Activated naive CD4-positive, alpha-beta T cell treated with anti-CD3 and anti-CD28 coated beads, Interleukin-2, amount 50 U/mL, for 72 hours (primary cell): ENCODE results near the gene TNNT2. TPM values are rescaled to one million over a fixed set of nuclear protein-coding genes. Genes with fewer than 3 reads are reported as not detected.

ENCODE experiments used
- ATAC-seq, 2 donors: fragments of 150-1000 bp; cut with Tn5 transposase; 2 replicates each; pipeline ENCODE4 v1.10.0; 2021; ENCODE audit warnings: mild to moderate bottlenecking in 2 of 2, moderate library complexity in 2 of 2
- DNase-seq, 2 donors: peaks; one replicate each; pipeline ENCODE4 v3.0.0; 2021 to 2022; ENCODE audit warnings: low spot score in 2 of 2
- H3K27ac Mint-ChIP-seq, 2 donors: one replicate each; pipeline ENCODE4 v1.8.0; 2022; ENCODE audit warnings: mild to moderate bottlenecking in 2 of 2, mixed read lengths in 2 of 2
- H3K36me3 Mint-ChIP-seq, 2 donors: one replicate each; pipeline ENCODE4 v1.8.0; 2022; ENCODE audit warnings: mixed read lengths in 2 of 2
- H3K9me3 Mint-ChIP-seq, 2 donors: one replicate each; pipeline ENCODE4 v1.8.0; 2022; ENCODE audit warnings: mixed read lengths in 2 of 2
- total RNA-seq, 2 donors: library from RNA; stranded (reverse); gene quantifications; one replicate each; pipeline ENCODE4 v1.2.3, GENCODE V29; 2022

Gene TNNT2
- total RNA-seq, 2 donors from 2014 or later = not detected

DNA sequence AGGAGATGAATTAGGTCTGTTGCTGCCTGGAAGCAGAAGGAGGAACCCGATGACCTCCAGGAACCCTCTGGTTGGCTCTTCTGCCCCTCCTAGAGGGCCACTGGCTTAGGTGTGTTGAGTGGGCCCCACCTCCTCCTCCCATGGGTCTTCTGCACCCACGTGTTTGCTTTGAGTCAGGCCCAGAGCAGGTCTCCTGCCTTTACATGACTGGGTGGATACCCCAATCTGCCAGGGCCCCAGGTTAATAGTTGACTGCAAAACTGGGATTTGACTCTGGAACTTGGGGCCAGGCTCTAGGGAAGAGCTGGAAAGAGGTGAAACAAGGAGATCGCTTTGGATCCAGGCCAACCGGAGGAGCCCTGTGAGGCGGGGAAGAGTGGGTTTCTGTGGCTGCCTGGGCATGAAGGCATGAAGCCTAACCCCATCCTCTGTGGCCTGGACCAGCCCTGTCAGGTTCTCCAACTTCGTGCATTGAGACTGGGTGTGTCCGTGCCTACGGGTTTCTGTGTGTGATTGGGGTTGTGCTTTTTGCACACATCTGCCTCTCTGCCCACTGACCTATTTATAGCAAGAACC is 29.4 kb upstream of the TNNT2 start:
- Mint-ChIP-seq H3K27ac (peak overlapping the region in 1 of 2 donors; percentile 7), H3K36me3 (no peaks in the 10 kb centered on the region), H3K9me3 (no peaks in the 10 kb centered on the region)
- ATAC-seq (no peak), DNase-seq (no peak)

GRCh38 chr1:201405484-201405831 is 28.0 kb upstream of the TNNT2 start:
- Mint-ChIP-seq H3K27ac (no peak overlapping the region), H3K36me3 (no peaks in the 10 kb centered on the region), H3K9me3 (no peaks in the 10 kb centered on the region)
- no peak for DNase-seq
- ATAC-seq = no peak

GRCh38 chr1:201404722-201405483 is 27.4 kb upstream of the TNNT2 start:
- no peaks in the 10 kb centered on the region for H3K36me3 Mint-ChIP-seq
- H3K9me3 Mint-ChIP-seq = no peaks in the 10 kb centered on the region
- H3K27ac Mint-ChIP-seq = no peak overlapping the region
- ATAC-seq = no peak
- DNase-seq = no peak

DNA sequence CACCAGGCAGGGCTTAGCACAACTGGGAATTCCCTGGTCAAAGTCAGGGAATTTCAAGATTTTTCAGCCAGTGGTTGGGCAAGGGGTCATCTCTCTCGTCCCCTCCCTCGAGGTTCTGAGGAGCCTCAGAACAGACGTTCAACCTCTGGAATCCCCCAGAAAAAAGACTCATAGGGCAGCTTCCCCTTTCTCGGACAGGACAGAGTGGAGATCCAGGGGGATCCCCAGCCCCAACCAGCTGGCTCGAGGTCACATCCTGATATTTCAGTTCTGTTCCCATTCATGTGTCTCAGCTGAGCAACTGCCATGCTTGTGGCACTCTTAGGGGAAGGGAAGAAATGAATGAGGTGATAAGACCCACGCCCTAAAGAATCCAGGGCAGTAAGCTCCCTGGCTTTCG is 26.6 kb upstream of the TNNT2 start:
- ATAC-seq (no peak), DNase-seq (no peak)
- Mint-ChIP-seq H3K36me3 (no peaks in the 10 kb centered on the region), H3K9me3 (no peaks in the 10 kb centered on the region), H3K27ac (no peak overlapping the region)

GRCh38 chr1:201403359-201403758 is 25.9 kb upstream of the TNNT2 start:
- Mint-ChIP-seq H3K9me3 (no peaks in the 10 kb centered on the region), H3K36me3 (no peaks in the 10 kb centered on the region), H3K27ac (no peak overlapping the region)
- no peak for DNase-seq
- no peak for ATAC-seq

- Mint-ChIP-seq H3K9me3 (no peaks in the 10 kb centered on the region), H3K36me3 (no peaks in the 10 kb centered on the region), H3K27ac (no peak overlapping the region)
- ATAC-seq = no peak
- DNase-seq = no peak
These were observed 24.2 kb upstream of the TNNT2 start for GRCh38 chr1:201401700-201402099.

DNA sequence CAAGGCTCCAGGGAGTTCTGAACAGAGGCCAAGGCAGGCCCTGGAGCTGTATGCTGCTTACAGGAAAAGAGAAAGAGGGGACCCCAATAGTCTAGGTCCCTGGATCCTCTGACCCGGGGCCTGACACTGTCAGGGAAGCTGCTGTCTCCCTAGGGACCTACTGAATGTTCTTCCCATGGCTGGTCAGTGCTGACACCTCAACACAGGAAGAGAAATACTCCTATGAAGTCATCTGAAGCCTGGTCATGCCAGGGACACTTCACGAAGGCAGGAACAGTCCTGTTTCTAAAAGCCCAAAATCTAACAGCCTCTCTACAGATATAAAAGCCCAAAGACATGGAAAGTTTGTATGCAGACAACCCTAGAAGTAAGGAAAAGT is 23.4 kb upstream of the TNNT2 start:
- no peaks in the 10 kb centered on the region for H3K36me3 Mint-ChIP-seq
- DNase-seq (no peak), ATAC-seq (no peak)
- no peak overlapping the region for H3K27ac Mint-ChIP-seq
- H3K9me3 Mint-ChIP-seq = no peaks in the 10 kb centered on the region

DNA sequence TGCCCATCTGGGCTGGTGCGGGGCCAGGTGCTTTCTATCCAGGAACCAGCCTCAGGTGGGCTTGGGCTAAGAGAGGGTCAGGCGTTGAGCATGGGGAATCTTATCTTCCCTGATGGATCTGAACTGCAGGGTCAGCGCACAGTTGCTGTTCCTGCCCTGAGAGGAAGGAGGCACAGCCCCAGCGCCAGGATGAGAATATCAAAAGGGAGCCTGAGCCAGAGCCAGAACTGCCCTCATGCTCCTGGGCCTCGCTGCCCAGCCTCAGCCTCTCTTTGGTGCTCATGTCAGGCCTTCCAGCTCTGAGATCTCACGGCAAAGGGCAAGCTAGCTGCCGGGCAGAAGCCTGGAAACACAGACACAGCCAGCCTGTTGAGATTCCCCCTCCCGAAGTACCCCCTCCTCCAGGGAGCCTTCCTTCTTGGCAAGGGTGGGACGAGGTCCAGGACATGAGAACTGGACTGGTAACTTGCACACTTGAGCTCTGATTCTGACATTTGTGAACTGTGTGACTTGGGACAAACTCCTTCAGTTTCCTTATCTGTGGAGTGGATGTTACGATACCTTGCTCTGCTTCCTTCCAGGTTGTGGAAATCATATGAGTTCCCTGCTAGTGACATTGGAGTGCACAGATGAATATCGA is 22.9 kb upstream of the TNNT2 start:
- H3K27ac Mint-ChIP-seq = no peak overlapping the region

GRCh38 chr1:201399352-201400126 is 22.1 kb upstream of the TNNT2 start:
- Mint-ChIP-seq H3K9me3 (no peaks in the 10 kb centered on the region), H3K36me3 (no peaks in the 10 kb centered on the region)
- ATAC-seq = no peak

More for the DNA sequence above, 22.9 kb upstream of the TNNT2 start:
- DNase-seq = no peak
- no peak for ATAC-seq
- Mint-ChIP-seq H3K9me3 (no peaks in the 10 kb centered on the region), H3K36me3 (no peaks in the 10 kb centered on the region)

GRCh38 chr1:201399018-201399351 is 21.5 kb upstream of the TNNT2 start, which contains the start of gene LAD1:
LAD1 (minus strand) TSS chr1:201399324; CDS start chr1:201399306, 18 bp downstream.
- H3K36me3 Mint-ChIP-seq = no peaks in the 10 kb centered on the region
- DNase-seq (no peak), ATAC-seq (no peak)
- no peaks in the 10 kb centered on the region for H3K9me3 Mint-ChIP-seq
- no peak within 1 kb of the TSS for H3K27ac Mint-ChIP-seq

More at GRCh38 chr1:201399352-201400126, 22.1 kb upstream of the TNNT2 start:
- no peak for DNase-seq
- no peak overlapping the region for H3K27ac Mint-ChIP-seq

DNA sequence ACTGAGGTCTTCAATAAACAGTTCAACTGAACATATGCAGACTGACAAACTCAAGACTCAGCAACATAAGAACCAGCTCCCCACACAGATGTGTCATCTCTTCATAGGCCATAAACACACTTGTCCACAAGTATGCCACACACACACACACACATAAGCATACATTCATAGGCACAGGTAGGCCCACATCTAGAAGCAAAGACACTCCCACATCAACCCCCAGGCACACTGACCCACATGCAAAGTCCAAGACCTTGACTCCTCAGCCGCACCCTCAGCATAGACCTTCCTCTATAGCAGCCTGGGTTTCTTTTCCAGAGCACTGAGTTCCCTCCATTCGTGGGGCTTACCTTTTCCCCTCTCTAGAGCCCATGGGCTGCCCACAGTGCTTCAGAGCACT is 20.2 kb upstream of the TNNT2 start:
- no peak overlapping the region for H3K27ac Mint-ChIP-seq
- no peak for ATAC-seq
- H3K9me3 Mint-ChIP-seq = no peaks in the 10 kb centered on the region
- DNase-seq = no peak
- H3K36me3 Mint-ChIP-seq = no peaks in the 10 kb centered on the region

GRCh38 chr1:201396861-201397464 is 19.5 kb upstream of the TNNT2 start:
- no peak overlapping the region for H3K27ac Mint-ChIP-seq
- DNase-seq = no peak
- ATAC-seq = no peak
- no peaks in the 10 kb centered on the region for H3K9me3 Mint-ChIP-seq
- H3K36me3 Mint-ChIP-seq = no peaks in the 10 kb centered on the region

GRCh38 chr1:201395936-201396335 is 18.5 kb upstream of the TNNT2 start:
- no peak for DNase-seq
- Mint-ChIP-seq H3K9me3 (no peaks in the 10 kb centered on the region), H3K36me3 (no peaks in the 10 kb centered on the region), H3K27ac (no peak overlapping the region)
- ATAC-seq = no peak

- no peaks in the 10 kb centered on the region for H3K9me3 Mint-ChIP-seq
- no peak for DNase-seq
- no peak overlapping the region for H3K27ac Mint-ChIP-seq
- no peaks in the 10 kb centered on the region for H3K36me3 Mint-ChIP-seq
- no peak for ATAC-seq
These were observed 17.1 kb upstream of the TNNT2 start for GRCh38 chr1:201394591-201394990.

- DNase-seq = no peak
- H3K27ac Mint-ChIP-seq = peak overlapping the region in 1 of 2 donors; percentile 56
- ATAC-seq = no peak
- H3K9me3 Mint-ChIP-seq = no peaks in the 10 kb centered on the region
- no peaks in the 10 kb centered on the region for H3K36me3 Mint-ChIP-seq
These were observed 15.6 kb upstream of the TNNT2 start for GRCh38 chr1:201393076-201393475.

- H3K9me3 Mint-ChIP-seq = no peaks in the 10 kb centered on the region
- no peaks in the 10 kb centered on the region for H3K36me3 Mint-ChIP-seq
- DNase-seq = no peak
- peak overlapping the region in 1 of 2 donors; percentile 62 for H3K27ac Mint-ChIP-seq
- no peak for ATAC-seq
These were observed 14.4 kb upstream of the TNNT2 start for GRCh38 chr1:201391651-201392511.
